ENCODE measurements around the gene CAMK2B.

CAMK2B gene

GRCh38 chr7:44325811-44326241 is 432 bp upstream of the CAMK2B start:
- Mint-ChIP-seq H3K4me3 (peak overlapping the region; percentile 70 to 81), H3K4me1 (ENCODE audit: low read depth in 2 of 2) (peaks cover 4 to 5% of the 10 kb centered on the region in 2 donors), H3K9me3 (peaks cover 0 to 9% of the 10 kb centered on the region in 2 donors), H3K27ac (no peak overlapping the region), H3K27me3 (peaks cover 43 to 78% of the 10 kb centered on the region in 2 donors), H3K36me3 (ENCODE audit: insufficient read depth) (peaks cover 3% of the 10 kb centered on the region)
- ATAC-seq (replicated peaks): no peak
- DNase-seq: no peak

- DNase-seq (no peak), ATAC-seq (replicated peaks) (no peak)
- Mint-ChIP-seq H3K36me3 (ENCODE audit: insufficient read depth) (peaks cover 3% of the 10 kb centered on the region), H3K4me1 (ENCODE audit: low read depth in 2 of 2) (peaks cover 4 to 5% of the 10 kb centered on the region in 2 donors), H3K27ac (no peak overlapping the region), H3K9me3 (peaks cover 0 to 9% of the 10 kb centered on the region in 2 donors), H3K4me3 (peak overlapping the region; percentile 13 to 22), H3K27me3 (peaks cover 45 to 74% of the 10 kb centered on the region in 2 donors)
These were observed 753 bp downstream of the CAMK2B start for GRCh38 chr7:44324481-44325200.

GRCh38 chr7:44324204-44324480 is 1.3 kb downstream of the CAMK2B start:
- peak overlapping the region; percentile 13 to 22 for H3K4me3 Mint-ChIP-seq
- peaks cover 4 to 5% of the 10 kb centered on the region in 2 donors for H3K4me1 Mint-ChIP-seq (ENCODE audit: low read depth in 2 of 2)
- peaks cover 3% of the 10 kb centered on the region for H3K36me3 Mint-ChIP-seq (ENCODE audit: insufficient read depth)
- H3K9me3 Mint-ChIP-seq: peaks cover 0 to 9% of the 10 kb centered on the region in 2 donors
- ATAC-seq (replicated peaks) (no peak), DNase-seq (no peak)
- no peak overlapping the region for H3K27ac Mint-ChIP-seq
- H3K27me3 Mint-ChIP-seq: peaks cover 45 to 71% of the 10 kb centered on the region in 2 donors

- DNase-seq: no peak
- Mint-ChIP-seq H3K9me3 (peaks cover 0 to 7% of the 10 kb centered on the region in 2 donors), H3K36me3 (ENCODE audit: insufficient read depth) (peaks cover 3% of the 10 kb centered on the region), H3K27me3 (peaks cover 45 to 66% of the 10 kb centered on the region in 2 donors), H3K27ac (no peak overlapping the region), H3K4me1 (ENCODE audit: low read depth in 2 of 2) (peaks cover 4 to 5% of the 10 kb centered on the region in 2 donors), H3K4me3 (peak overlapping the region; percentile 25 to 57)
- no peak for ATAC-seq (replicated peaks)
These were observed 1.8 kb downstream of the CAMK2B start for GRCh38 chr7:44323381-44324203.

- peak overlapping the region in 1 of 2 donors; percentile 57 for H3K4me3 Mint-ChIP-seq
These were observed 2.6 kb downstream of the CAMK2B start for GRCh38 chr7:44322631-44323363.

GRCh38 chr7:44321796-44322195 is 3.6 kb downstream of the CAMK2B start:
- Mint-ChIP-seq H3K4me1 (ENCODE audit: low read depth in 2 of 2) (peaks cover 4 to 5% of the 10 kb centered on the region in 2 donors), H3K27me3 (peaks cover 44 to 61% of the 10 kb centered on the region in 2 donors), H3K27ac (no peak overlapping the region), H3K36me3 (ENCODE audit: insufficient read depth) (no peaks in the 10 kb centered on the region), H3K9me3 (no peaks in the 10 kb centered on the region), H3K4me3 (no peak overlapping the region)
- DNase-seq (no peak), ATAC-seq (replicated peaks) (no peak)

More at GRCh38 chr7:44322631-44323363, 2.6 kb downstream of the CAMK2B start:
- DNase-seq (no peak), ATAC-seq (replicated peaks) (no peak)
- Mint-ChIP-seq H3K9me3 (no peaks in the 10 kb centered on the region), H3K36me3 (ENCODE audit: insufficient read depth) (no peaks in the 10 kb centered on the region), H3K4me1 (ENCODE audit: low read depth in 2 of 2) (peaks cover 4 to 5% of the 10 kb centered on the region in 2 donors), H3K27me3 (peaks cover 45 to 64% of the 10 kb centered on the region in 2 donors), H3K27ac (no peak overlapping the region)

- Mint-ChIP-seq H3K4me1 (ENCODE audit: low read depth in 2 of 2) (peaks cover 2 to 3% of the 10 kb centered on the region in 2 donors), H3K36me3 (ENCODE audit: insufficient read depth) (no peaks in the 10 kb centered on the region), H3K27ac (no peak overlapping the region), H3K27me3 (peaks cover 35 to 52% of the 10 kb centered on the region in 2 donors), H3K9me3 (no peaks in the 10 kb centered on the region), H3K4me3 (no peak overlapping the region)
- no peak for DNase-seq
- ATAC-seq (replicated peaks): no peak
These were observed 4.5 kb downstream of the CAMK2B start for GRCh38 chr7:44320794-44321371.

- Mint-ChIP-seq H3K27ac (no peak overlapping the region), H3K4me1 (ENCODE audit: low read depth in 2 of 2) (no peaks in the 10 kb centered on the region), H3K4me3 (no peak overlapping the region), H3K36me3 (ENCODE audit: insufficient read depth) (no peaks in the 10 kb centered on the region), H3K27me3 (peaks cover 31 to 46% of the 10 kb centered on the region in 2 donors), H3K9me3 (no peaks in the 10 kb centered on the region)
- DNase-seq: no peak
- no peak for ATAC-seq (replicated peaks)
These were observed 5.3 kb downstream of the CAMK2B start for GRCh38 chr7:44320141-44320540.

GRCh38 chr7:44318332-44318731 is 7.1 kb downstream of the CAMK2B start:
- Mint-ChIP-seq H3K36me3 (ENCODE audit: insufficient read depth) (no peaks in the 10 kb centered on the region), H3K27me3 (peaks cover 29 to 44% of the 10 kb centered on the region in 2 donors), H3K4me1 (ENCODE audit: low read depth in 2 of 2) (no peaks in the 10 kb centered on the region), H3K4me3 (no peak overlapping the region), H3K9me3 (no peaks in the 10 kb centered on the region), H3K27ac (no peak overlapping the region)
- ATAC-seq (replicated peaks) (no peak), DNase-seq (no peak)

- ATAC-seq (replicated peaks): no peak
- no peak for DNase-seq
- Mint-ChIP-seq H3K4me3 (no peak overlapping the region), H3K4me1 (ENCODE audit: low read depth in 2 of 2) (no peaks in the 10 kb centered on the region), H3K27ac (no peak overlapping the region), H3K27me3 (peaks cover 15 to 38% of the 10 kb centered on the region in 2 donors), H3K36me3 (ENCODE audit: insufficient read depth) (no peaks in the 10 kb centered on the region), H3K9me3 (no peaks in the 10 kb centered on the region)
These were observed 10.0 kb downstream of the CAMK2B start for GRCh38 chr7:44315301-44315903.

GRCh38 chr7:44313621-44314031 is 11.8 kb downstream of the CAMK2B start:
- Mint-ChIP-seq H3K4me1 (ENCODE audit: low read depth in 2 of 2) (no peaks in the 10 kb centered on the region), H3K27ac (no peak overlapping the region), H3K27me3 (peaks cover 20 to 45% of the 10 kb centered on the region in 2 donors), H3K9me3 (no peaks in the 10 kb centered on the region), H3K4me3 (no peak overlapping the region), H3K36me3 (ENCODE audit: insufficient read depth) (no peaks in the 10 kb centered on the region)
- ATAC-seq (replicated peaks) (no peak), DNase-seq (no peak)

- no peaks in the 10 kb centered on the region for H3K36me3 Mint-ChIP-seq (ENCODE audit: insufficient read depth)
- no peak overlapping the region for H3K4me3 Mint-ChIP-seq
- no peak overlapping the region for H3K27ac Mint-ChIP-seq
- no peaks in the 10 kb centered on the region for H3K9me3 Mint-ChIP-seq
- peaks cover 20 to 51% of the 10 kb centered on the region in 2 donors for H3K27me3 Mint-ChIP-seq
- ATAC-seq (replicated peaks) (no peak), DNase-seq (no peak)
- no peaks in the 10 kb centered on the region for H3K4me1 Mint-ChIP-seq (ENCODE audit: low read depth in 2 of 2)
These were observed 12.4 kb downstream of the CAMK2B start for GRCh38 chr7:44313016-44313415.
